ENCODE data around the gene CCDC124.

DNA sequence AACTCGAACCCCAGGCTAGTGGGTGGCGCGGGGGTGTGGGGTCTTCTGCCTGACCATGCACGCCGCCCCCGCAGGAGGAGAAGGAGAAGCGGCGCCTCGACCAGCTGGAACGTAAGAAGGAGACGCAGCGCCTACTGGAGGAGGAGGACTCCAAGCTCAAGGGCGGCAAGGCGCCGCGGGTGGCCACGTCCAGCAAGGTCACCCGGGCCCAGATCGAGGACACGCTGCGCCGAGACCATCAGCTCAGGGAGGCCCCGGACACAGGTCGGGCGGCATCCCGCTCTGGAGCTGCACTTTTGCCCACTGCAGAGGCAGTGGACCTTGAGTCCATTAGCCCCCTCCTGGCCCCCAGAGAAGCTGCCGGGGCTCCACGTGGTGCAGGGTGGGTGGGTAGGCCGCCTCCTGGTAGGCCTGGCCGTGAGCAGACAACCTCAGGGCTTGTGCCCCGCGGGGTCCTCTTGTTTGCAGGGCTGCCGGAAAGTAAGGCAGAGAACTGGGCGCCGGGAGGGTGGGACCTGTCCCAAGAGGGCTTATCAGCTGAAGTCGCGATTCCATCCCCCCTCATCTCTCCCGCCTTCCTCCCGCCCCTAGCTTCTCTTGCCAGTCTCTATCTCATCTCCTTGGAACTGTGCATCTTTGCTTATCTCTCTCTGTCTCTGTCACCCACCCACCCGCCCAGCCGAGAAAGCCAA lies 9.9 kb downstream of the CCDC124 start:
- TF ChIP-seq YY1 (IDR thresholded peaks at IDR 0.05; ENCODE audit: low read depth) (no peak), POLR2AphosphoS5 (IDR thresholded peaks at IDR 0.05; ENCODE audit: low read depth, low read length) (no peak), CTCF (IDR thresholded peaks at IDR 0.05) (no peak), TAF1 (IDR thresholded peaks at IDR 0.05; ENCODE audit: borderline replicate concordance, low read depth, low read length) (no peak), GATA2 (CRISPR knock-in tag; IDR thresholded peaks at IDR 0.05) (no peak), USF2 (IDR thresholded peaks at IDR 0.05; ENCODE audit: borderline replicate concordance, low read depth, low read length) (no peak)
